Activated T-helper 1 cell treated with anti-CD3 and anti-CD28 coated beads, Interleukin-12 subunit alpha, Interleukin-12 subunit beta, Interleukin-2, Interleukin-4 antibody, amounts not matched to agents 30 ng/mL and 10 ng/mL and 1 ng/mL, durations not matched to agents 14 hours and 24 hours and 36 hours (primary cell): Measurements from ENCODE around the gene WWTR1. TPM values are rescaled to one million over a fixed set of nuclear protein-coding genes. Genes with fewer than 3 reads are reported as not detected.

Experiments
- DNase-seq: peaks from one replicate; pipeline ENCODE4 v3.0.0; 2021; ENCODE audit warnings: low spot score
- H3K27ac Mint-ChIP-seq: one replicate; pipeline ENCODE4 v1.8.0; 2021; ENCODE audit warnings: mild to moderate bottlenecking, mixed read lengths
- H3K27me3 Mint-ChIP-seq: one replicate; pipeline ENCODE4 v1.8.0; 2022; ENCODE audit warnings: mild to moderate bottlenecking, moderate library complexity, mixed read lengths; ENCODE audit not compliant: insufficient read depth
- H3K36me3 Mint-ChIP-seq: one replicate; pipeline ENCODE4 v1.8.0; 2021; ENCODE audit warnings: low read depth, mixed read lengths
- H3K4me1 Mint-ChIP-seq: one replicate; pipeline ENCODE4 v1.8.0; 2021; ENCODE audit warnings: low read depth, mixed read lengths
- H3K4me3 Mint-ChIP-seq: one replicate; pipeline ENCODE4 v1.8.0; 2021; ENCODE audit warnings: mild to moderate bottlenecking, moderate library complexity, mixed read lengths
- H3K9me3 Mint-ChIP-seq: one replicate; pipeline ENCODE4 v1.8.0; 2021; ENCODE audit warnings: mixed read lengths
- intact Hi-C: fragments of 100-400 bp; cut with micrococcal nuclease; formaldehyde crosslinking; loops from one replicate; pipeline ENCODE4 v1.15.1; 2024
- total RNA-seq: library from RNA; stranded (reverse); gene quantifications from 2 replicates; pipeline ENCODE4 v1.2.3, GENCODE V29; 2022

Gene WWTR1
- total RNA-seq, 1 donor from 2014 or later = 0.57 TPM

DNA sequence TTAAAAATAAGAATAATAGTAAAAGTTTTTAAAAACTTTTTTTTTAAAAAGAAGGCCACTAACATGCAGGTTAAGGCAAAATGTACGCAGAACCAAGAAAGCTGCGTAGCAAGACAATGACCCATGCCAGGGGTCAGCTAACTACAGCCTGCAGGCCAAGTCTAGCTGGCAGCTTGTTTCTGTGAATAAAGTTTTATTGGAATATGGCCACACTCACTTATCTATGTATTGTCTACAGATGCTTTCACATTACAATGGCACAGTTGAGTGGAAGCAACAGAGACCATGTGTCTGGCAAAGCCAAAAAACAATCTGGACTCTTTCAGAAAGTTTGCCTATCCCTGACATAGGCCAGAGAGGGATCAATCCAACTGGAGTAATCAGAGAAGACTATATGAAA, 46.7 kb downstream of the WWTR1 start:
- Mint-ChIP-seq H3K4me3 (no peak overlapping the region), H3K27me3 (peaks cover 13% of the 10 kb centered on the region), H3K4me1 (peaks cover 10% of the 10 kb centered on the region), H3K9me3 (no peaks in the 10 kb centered on the region), H3K27ac (no peak overlapping the region), H3K36me3 (no peaks in the 10 kb centered on the region)
- intact Hi-C loops = no loop called here
- no peak for DNase-seq

- Mint-ChIP-seq H3K27ac (peak overlapping the region; percentile 54), H3K4me3 (no peak overlapping the region), H3K36me3 (no peaks in the 10 kb centered on the region), H3K9me3 (no peaks in the 10 kb centered on the region), H3K27me3 (peaks cover 13% of the 10 kb centered on the region), H3K4me1 (peaks cover 10% of the 10 kb centered on the region)
- intact Hi-C loops = no loop called here
- DNase-seq = no peak
These were observed 47.3 kb downstream of the WWTR1 start for GRCh38 chr3:149610351-149611105.

GRCh38 chr3:149609595-149609994, 48.2 kb downstream of the WWTR1 start:
- DNase-seq = no peak
- no peaks in the 10 kb centered on the region for H3K36me3 Mint-ChIP-seq
- H3K4me3 Mint-ChIP-seq = no peak overlapping the region
- intact Hi-C loops = no loop called here
- no peak overlapping the region for H3K27ac Mint-ChIP-seq
- H3K27me3 Mint-ChIP-seq = peaks cover 10% of the 10 kb centered on the region
- peaks cover 10% of the 10 kb centered on the region for H3K4me1 Mint-ChIP-seq
- H3K9me3 Mint-ChIP-seq = no peaks in the 10 kb centered on the region

GRCh38 chr3:149608987-149609386, 48.8 kb downstream of the WWTR1 start:
- intact Hi-C loops = no loop called here
- H3K27ac Mint-ChIP-seq = no peak overlapping the region
- no peaks in the 10 kb centered on the region for H3K9me3 Mint-ChIP-seq
- peaks cover 2% of the 10 kb centered on the region for H3K36me3 Mint-ChIP-seq
- peaks cover 6% of the 10 kb centered on the region for H3K27me3 Mint-ChIP-seq
- H3K4me1 Mint-ChIP-seq = peaks cover 10% of the 10 kb centered on the region
- H3K4me3 Mint-ChIP-seq = no peak overlapping the region
- DNase-seq = no peak

GRCh38 chr3:149605902-149606301, 51.9 kb downstream of the WWTR1 start:
- Mint-ChIP-seq H3K27me3 (peaks cover 12% of the 10 kb centered on the region), H3K4me3 (no peak overlapping the region), H3K9me3 (no peaks in the 10 kb centered on the region), H3K36me3 (peaks cover 2% of the 10 kb centered on the region), H3K4me1 (peaks cover 10% of the 10 kb centered on the region), H3K27ac (no peak overlapping the region)
- intact Hi-C loops = no loop called here
- no peak for DNase-seq

DNA sequence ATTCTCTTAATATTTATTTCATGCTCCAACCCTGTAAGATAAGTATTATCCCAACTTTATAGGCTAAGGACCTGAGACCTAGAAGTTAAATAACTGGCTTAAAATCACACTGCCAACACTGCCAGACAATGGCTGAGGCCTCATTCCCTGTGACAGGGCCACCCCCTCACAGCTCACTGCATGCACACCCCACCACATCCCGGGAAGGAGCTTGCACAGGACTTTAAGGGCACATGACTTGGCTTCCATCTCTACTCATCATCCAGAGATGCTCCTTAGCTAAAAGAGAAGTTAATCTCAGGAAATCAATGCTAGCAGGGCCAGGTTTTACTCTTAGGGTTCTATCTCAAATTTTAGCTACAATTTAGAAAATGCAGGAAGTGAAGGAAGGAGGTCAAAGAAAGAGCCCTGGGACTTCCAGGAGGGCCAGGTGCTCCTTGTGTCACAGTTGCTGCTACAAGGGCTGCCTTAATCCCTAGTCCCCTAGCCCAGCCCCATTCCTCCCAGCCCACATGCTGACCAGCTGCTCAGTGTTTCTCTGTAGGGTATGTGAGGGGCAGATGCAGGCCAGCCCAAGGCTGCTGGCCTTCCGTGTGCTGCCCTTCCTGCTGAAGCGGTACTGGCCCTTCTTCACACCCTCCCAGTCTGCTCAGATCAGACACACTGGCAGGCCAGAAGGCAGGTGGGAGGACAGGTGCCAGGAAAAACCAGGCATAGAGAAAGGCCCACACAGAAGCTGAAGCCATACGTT, 53.5 kb downstream of the WWTR1 start:
- Mint-ChIP-seq H3K4me3 (no peak overlapping the region), H3K27me3 (peaks cover 11% of the 10 kb centered on the region), H3K27ac (no peak overlapping the region), H3K9me3 (no peaks in the 10 kb centered on the region), H3K4me1 (no peaks in the 10 kb centered on the region), H3K36me3 (peaks cover 2% of the 10 kb centered on the region)
- intact Hi-C loops = no loop called here
- no peak for DNase-seq

DNA sequence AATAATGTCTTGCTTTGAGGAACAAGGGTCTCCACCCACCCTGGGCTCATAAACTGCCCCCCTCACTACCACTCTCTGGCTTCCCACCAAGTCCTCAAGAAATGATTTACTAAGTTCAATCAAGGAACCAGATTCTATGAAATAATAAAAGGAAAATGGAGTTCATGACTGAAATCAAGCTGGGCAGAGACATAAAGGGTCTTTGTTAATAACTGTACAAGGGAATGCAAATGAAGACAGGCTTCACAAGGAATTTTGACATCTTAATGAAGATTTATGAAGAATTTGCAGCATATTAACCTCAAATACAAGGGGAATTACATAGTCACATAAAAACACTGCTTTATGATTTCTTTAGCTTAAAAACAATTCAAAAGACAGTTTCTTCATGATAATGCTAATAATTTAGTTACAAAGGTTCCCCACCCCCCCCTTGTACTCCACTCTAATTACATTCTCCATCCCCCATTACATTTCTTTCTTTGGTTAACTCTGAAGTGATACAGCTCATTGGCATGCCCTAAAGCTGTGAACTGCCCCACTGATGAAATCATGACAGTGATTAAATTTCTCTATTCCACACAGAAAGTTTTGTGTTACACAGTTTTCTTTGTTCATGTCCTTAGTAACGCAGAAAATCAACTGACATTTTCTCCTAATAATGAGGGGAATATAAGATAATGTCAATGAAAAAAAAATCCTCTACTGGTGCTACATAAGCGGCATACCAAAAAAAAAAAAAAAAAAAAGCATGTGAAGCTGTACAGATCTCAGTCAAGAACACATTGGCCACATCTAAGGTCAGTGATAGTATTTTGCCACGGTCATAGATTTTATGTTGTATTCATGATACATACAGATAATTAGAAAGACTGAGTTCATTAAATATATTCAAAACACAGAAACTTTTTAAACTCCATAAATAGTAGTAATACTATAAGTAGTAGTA, 54.4 kb downstream of the WWTR1 start:
- H3K27me3 Mint-ChIP-seq = peaks cover 11% of the 10 kb centered on the region

GRCh38 chr3:149600634-149601033, 57.2 kb downstream of the WWTR1 start:
- Mint-ChIP-seq H3K27me3 (peaks cover 11% of the 10 kb centered on the region), H3K4me3 (no peak overlapping the region), H3K27ac (no peak overlapping the region), H3K36me3 (peaks cover 2% of the 10 kb centered on the region), H3K4me1 (no peaks in the 10 kb centered on the region), H3K9me3 (no peaks in the 10 kb centered on the region)
- DNase-seq = no peak
- intact Hi-C loops = no loop called here

More for the DNA sequence above, 54.4 kb downstream of the WWTR1 start:
- Mint-ChIP-seq H3K4me3 (no peak overlapping the region), H3K4me1 (no peaks in the 10 kb centered on the region), H3K36me3 (peaks cover 2% of the 10 kb centered on the region), H3K27ac (no peak overlapping the region), H3K9me3 (no peaks in the 10 kb centered on the region)
- DNase-seq = no peak
- intact Hi-C loops = no loop called here

GRCh38 chr3:149599236-149599635, 58.6 kb downstream of the WWTR1 start:
- H3K27ac Mint-ChIP-seq = no peak overlapping the region
- H3K4me1 Mint-ChIP-seq = no peaks in the 10 kb centered on the region
- no peak for DNase-seq
- H3K4me3 Mint-ChIP-seq = no peak overlapping the region
- peaks cover 11% of the 10 kb centered on the region for H3K27me3 Mint-ChIP-seq
- peaks cover 1% of the 10 kb centered on the region for H3K36me3 Mint-ChIP-seq
- intact Hi-C loops = no loop called here
- no peaks in the 10 kb centered on the region for H3K9me3 Mint-ChIP-seq

DNA sequence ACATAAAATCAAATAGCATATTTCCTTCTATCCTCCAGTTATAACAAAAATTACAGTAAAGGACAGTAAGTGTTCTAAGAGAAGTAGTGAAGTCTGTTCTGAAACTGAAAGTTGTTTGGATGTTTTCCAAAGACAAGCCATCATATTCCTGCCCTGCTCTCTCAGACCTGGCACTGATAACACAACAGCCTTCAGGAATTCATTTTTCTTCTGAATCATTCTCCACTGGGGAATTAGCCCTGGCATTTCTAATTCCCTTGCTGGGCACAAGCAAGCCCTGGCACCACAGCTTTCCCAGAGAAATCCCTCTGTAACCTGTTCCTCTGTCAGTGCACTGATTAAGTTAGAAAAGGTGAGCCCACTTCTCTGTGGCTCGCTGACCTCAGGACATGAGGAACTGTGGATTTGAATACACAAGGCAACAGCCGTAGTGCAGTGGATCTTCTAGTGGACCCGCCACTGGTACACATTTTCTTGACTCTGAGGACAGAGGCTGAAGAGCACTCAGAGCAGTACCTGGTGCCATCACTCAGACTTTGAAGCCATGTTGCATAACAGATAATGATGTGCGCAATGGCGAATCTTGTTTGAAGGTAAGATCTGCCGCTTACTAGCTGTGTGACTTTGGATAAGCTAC, 61.6 kb downstream of the WWTR1 start:
- Mint-ChIP-seq H3K4me3 (no peak overlapping the region), H3K36me3 (no peaks in the 10 kb centered on the region)

DNA sequence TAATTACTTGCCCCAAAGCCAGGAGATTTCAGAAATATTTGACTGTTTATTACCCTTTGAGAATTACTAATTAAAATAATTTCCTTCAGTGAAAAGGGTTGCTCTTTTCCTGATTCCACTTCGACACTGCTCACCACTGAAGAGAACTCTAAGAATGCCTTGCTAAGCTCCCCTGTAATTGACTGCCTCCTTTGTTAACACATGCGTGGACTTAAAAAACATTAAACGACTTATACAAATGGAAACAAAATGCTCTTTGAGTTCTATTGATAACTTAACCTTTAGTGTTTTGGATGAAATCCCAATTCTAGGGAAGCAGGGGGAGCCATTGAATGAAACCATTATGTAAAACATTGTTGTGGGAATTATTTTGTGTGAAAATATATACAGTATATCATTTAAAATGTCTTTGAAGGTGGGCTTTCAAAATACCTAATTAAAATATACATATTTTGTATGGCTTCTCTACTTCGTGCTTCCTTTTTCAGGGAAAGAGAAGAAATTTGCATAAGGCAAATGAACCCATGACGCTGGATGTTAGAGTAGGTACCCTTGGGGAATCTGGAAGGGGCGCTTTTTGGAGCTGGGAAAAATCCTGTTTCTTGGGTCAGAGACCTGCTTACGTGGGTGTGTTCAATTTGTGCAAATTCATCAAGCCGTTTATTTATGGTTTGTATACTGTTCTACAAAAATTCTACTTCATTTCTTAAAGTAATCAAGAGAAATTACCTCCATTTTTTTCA, 64.2 kb downstream of the WWTR1 start:
- intact Hi-C loops = no loop called here
- no peaks in the 10 kb centered on the region for H3K36me3 Mint-ChIP-seq

More for the DNA sequence above, 61.6 kb downstream of the WWTR1 start:
- Mint-ChIP-seq H3K4me1 (no peaks in the 10 kb centered on the region), H3K27ac (no peak overlapping the region), H3K9me3 (no peaks in the 10 kb centered on the region), H3K27me3 (peaks cover 9% of the 10 kb centered on the region)
- no peak for DNase-seq
- intact Hi-C loops = no loop called here

DNA sequence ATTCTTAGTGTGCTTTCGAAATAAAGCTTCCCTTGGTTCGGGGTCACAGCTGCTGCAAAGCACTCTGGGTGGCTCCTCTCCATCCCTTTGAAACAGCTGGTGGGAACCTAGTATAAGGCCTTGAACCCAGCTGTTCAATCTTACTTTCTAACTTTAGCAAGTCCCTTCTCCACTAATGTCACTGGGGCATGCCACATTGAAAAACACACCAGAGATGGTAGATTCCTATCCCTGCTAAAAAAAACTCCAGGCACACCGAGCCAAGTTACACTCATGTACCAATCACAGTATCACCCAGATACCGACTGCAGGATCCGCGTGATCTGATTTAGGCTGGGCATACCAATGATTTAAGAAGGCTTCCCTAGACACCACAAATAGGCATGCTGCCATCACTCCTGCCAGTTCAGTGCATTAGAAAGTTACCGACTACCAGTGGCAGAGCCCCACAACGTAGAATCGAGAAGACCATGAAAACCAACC, 65.0 kb downstream of the WWTR1 start:
- peaks cover 15% of the 10 kb centered on the region for H3K27me3 Mint-ChIP-seq
- no peaks in the 10 kb centered on the region for H3K9me3 Mint-ChIP-seq
- intact Hi-C loops = no loop called here
- DNase-seq = no peak
- no peak overlapping the region for H3K27ac Mint-ChIP-seq
- H3K4me1 Mint-ChIP-seq = no peaks in the 10 kb centered on the region
- no peak overlapping the region for H3K4me3 Mint-ChIP-seq
- no peaks in the 10 kb centered on the region for H3K36me3 Mint-ChIP-seq

More for the DNA sequence above, 64.2 kb downstream of the WWTR1 start:
- no peaks in the 10 kb centered on the region for H3K9me3 Mint-ChIP-seq
- no peaks in the 10 kb centered on the region for H3K4me1 Mint-ChIP-seq
- H3K4me3 Mint-ChIP-seq = no peak overlapping the region
- DNase-seq = no peak
- H3K27me3 Mint-ChIP-seq = peaks cover 15% of the 10 kb centered on the region
- H3K27ac Mint-ChIP-seq = no peak overlapping the region
